ENCODE data around the gene ZNF311.

GRCh38 chr6:29035951-29036350 lies 30.8 kb upstream of the ZNF311 start:
- TF ChIP-seq CTCF (IDR thresholded peaks at IDR 0.05) (no peak), POLR2A (IDR thresholded peaks at IDR 0.05) (no peak)

Measured in thyroid gland (tissue), 4 donors.